HepG2 (cell line): ENCODE measurements around the gene TUBGCP4. TPM values are rescaled to one million over a fixed set of nuclear protein-coding genes. Genes with fewer than 3 reads are reported as not detected.

Experiments used
- BATF2 ChIP-seq: sonication (generic); formaldehyde crosslinking; IDR thresholded peaks from 2 replicates; pipeline ENCODE4 v1.8.0; 2022; ENCODE audit warnings: mild to moderate bottlenecking, missing genetic modification reagents, moderate library complexity
- CREB3 ChIP-seq: sonication (generic); formaldehyde crosslinking; IDR thresholded peaks from 2 replicates; pipeline ENCODE4 v1.5.0; 2020; ENCODE audit warnings: missing genetic modification reagents
- HDAC1 ChIP-seq: sonication (generic); formaldehyde crosslinking; IDR thresholded peaks from 2 replicates; pipeline ENCODE4 v1.5.1; 2020; ENCODE audit warnings: mild to moderate bottlenecking, missing genetic modification reagents
- HHEX ChIP-seq: IDR thresholded peaks from 2 replicates; pipeline ENCODE4 v1.6.1; 2016; ENCODE audit warnings: control low read depth
- HOXA7 ChIP-seq: sonication (generic); formaldehyde crosslinking; IDR thresholded peaks from 2 replicates; pipeline ENCODE4 v1.8.1; 2022; ENCODE audit warnings: mild to moderate bottlenecking, missing genetic modification reagents, moderate library complexity
- MED1 ChIP-seq: sonication (generic); formaldehyde crosslinking; IDR thresholded peaks from 2 replicates; pipeline ENCODE4 v1.4.0; 2020; ENCODE audit warnings: missing genetic modification reagents
- NFKB2 ChIP-seq: sonication (generic); formaldehyde crosslinking; IDR thresholded peaks from 2 replicates; pipeline ENCODE4 v1.4.0; 2020; ENCODE audit warnings: missing genetic modification reagents, borderline replicate concordance
- PATZ1 ChIP-seq: sonication (generic); formaldehyde crosslinking; IDR thresholded peaks from 2 replicates; pipeline ENCODE4 v1.4.0; 2020; ENCODE audit warnings: missing genetic modification reagents
- PLRG1 ChIP-seq: fragments of 450-650 bp; conservative IDR thresholded peaks from 2 replicates; pipeline ENCODE4 v1.6.1; 2016
- RFX3 ChIP-seq: IDR thresholded peaks from 2 replicates; pipeline ENCODE4 v1.6.1; 2016; ENCODE audit warnings: missing biosample characterization, missing genetic modification reagents
- SIX1 ChIP-seq: sonication (generic); formaldehyde crosslinking; IDR thresholded peaks from 2 replicates; pipeline ENCODE4 v1.4.0; 2020; ENCODE audit warnings: missing genetic modification reagents, borderline replicate concordance
- SRF ChIP-seq: IDR thresholded peaks from 2 replicates; pipeline ENCODE4 v1.6.1; 2011; ENCODE audit warnings: mild to moderate bottlenecking, low read depth, low read length, moderate library complexity
- TAF1 ChIP-seq: sonication (generic); formaldehyde crosslinking; IDR thresholded peaks from 2 replicates; pipeline ENCODE4 v1.4.0; 2020; ENCODE audit warnings: missing genetic modification reagents
- TFAP4 ChIP-seq: sonication (generic); IDR thresholded peaks from 2 replicates; pipeline ENCODE4 v1.6.1; 2016; ENCODE audit warnings: low read depth, borderline replicate concordance
- TGIF2 ChIP-seq: IDR thresholded peaks from 2 replicates; pipeline ENCODE4 v1.6.1; 2016; ENCODE audit warnings: control low read depth, missing compliant biosample characterization
- ZBTB21 ChIP-seq: sonication (generic); formaldehyde crosslinking; IDR thresholded peaks from 2 replicates; pipeline ENCODE4 v1.4.0; 2020; ENCODE audit warnings: missing genetic modification reagents
- ZNF136 ChIP-seq: sonication (generic); formaldehyde crosslinking; IDR thresholded peaks from 2 replicates; pipeline ENCODE4 v1.8.1; 2022; ENCODE audit warnings: low read depth, mild to moderate bottlenecking, moderate library complexity, missing genetic modification reagents
- ZNF205 ChIP-seq: IDR thresholded peaks from 2 replicates; pipeline ENCODE4 v1.6.1; 2018; ENCODE audit warnings: missing biosample characterization, missing genetic modification reagents
- ZNF24 ChIP-seq: fragments of 450-650 bp; IDR thresholded peaks from 2 replicates; pipeline ENCODE4 v1.6.1; 2017; ENCODE audit warnings: antibody characterized with exemption, mild to moderate bottlenecking
- ZNF550 ChIP-seq: sonication (generic); formaldehyde crosslinking; IDR thresholded peaks from 2 replicates; pipeline ENCODE4 v1.4.0; 2020; ENCODE audit warnings: mild to moderate bottlenecking, missing genetic modification reagents, borderline replicate concordance
- ZNF598 ChIP-seq: sonication (generic); formaldehyde crosslinking; IDR thresholded peaks from 2 replicates; pipeline ENCODE4 v1.5.1; 2020; ENCODE audit warnings: mild to moderate bottlenecking, missing genetic modification reagents, borderline replicate concordance
- ZNF674 ChIP-seq: sonication (generic); formaldehyde crosslinking; IDR thresholded peaks from 2 replicates; pipeline ENCODE4 v1.5.0; 2020; ENCODE audit warnings: low read depth, mild to moderate bottlenecking, missing genetic modification reagents
- ZNF780A ChIP-seq: sonication (generic); formaldehyde crosslinking; IDR thresholded peaks from 2 replicates; pipeline ENCODE4 v1.8.0; 2022; ENCODE audit warnings: mild to moderate bottlenecking, missing genetic modification reagents, moderate library complexity
- ZSCAN9 ChIP-seq: IDR thresholded peaks from 2 replicates; pipeline ENCODE4 v1.6.1; 2016; ENCODE audit warnings: borderline replicate concordance
- polyA plus RNA-seq, 8 experiments: library from polyadenylated mRNA; depleted of rRNA in 3 of 8; stranded (reverse) in 7 of 8; unstranded in 1 of 8; fragments of >200 nt; fragmentation: Illumina TruSeq in 4 of 8; extraction: Trizol in 4 of 8; gene quantifications; 2 replicates each; pipeline versions ENCODE4 v1.2.1 to v1.2.3, GENCODE V29; 2011 to 2016; ENCODE audit warnings: low read depth in 4 of 8, missing spikeins in 1 of 8, mixed read lengths in 1 of 8; ENCODE audit not compliant: insufficient read depth in 1 of 8
- total RNA-seq, 5 experiments: library from RNA; depleted of rRNA; stranded (reverse); fragments of >200 nt; fragmentation: Illumina TruSeq; extraction: Trizol; gene quantifications; 2 replicates each; pipeline ENCODE4 v1.2.3, GENCODE V29; 2016; ENCODE audit warnings: low read depth in 1 of 5

The TUBGCP4 gene
- total and polyA plus RNA-seq, 2 of the 13 experiments (the other 11 are each of a cell fraction or from before 2014, with no cell fraction given): 15.0 to 20.5 TPM

GRCh38 chr15:43370975-43371974, at the start of gene TUBGCP4, which contains the start of gene ZSCAN29 (continued):
- TF ChIP-seq CREB3 (CRISPR knock-in tag) (no peak), ZNF780A (CRISPR knock-in tag) (no peak), ZNF24 (no peak), ZNF674 (CRISPR knock-in tag) (0 out of 2 replicates have a peak, but pooled peaks have one; percentile 67), HDAC1 (CRISPR knock-in tag) (peak; percentile 95), ZNF598 (peak; percentile 75; the same call in 1 of the 2 replicates), PLRG1 (no peak), TGIF2 (CRISPR knock-in tag) (no peak; the same call in 1 of the 2 replicates), TFAP4 (peak; percentile 73; the same call in 1 of the 2 replicates), SRF (no peak), MED1 (CRISPR knock-in tag) (peak; percentile 54; the same call in 1 of the 2 replicates), BATF2 (CRISPR knock-in tag) (0 out of 2 replicates have a peak, but pooled peaks have one; percentile 38), ZNF550 (CRISPR knock-in tag) (no peak; the same call in 1 of the 2 replicates), NFKB2 (CRISPR knock-in tag) (peak; percentile 66; the same call in 1 of the 2 replicates), TAF1 (CRISPR knock-in tag) (peak; percentile 81; the same call in 1 of the 2 replicates), HOXA7 (CRISPR knock-in tag) (no peak), PATZ1 (CRISPR knock-in tag) (peak; percentile 48), SIX1 (CRISPR knock-in tag) (no peak), ZBTB21 (CRISPR knock-in tag) (no peak), ZSCAN9 (CRISPR knock-in tag) (no peak; the same call in 1 of the 2 replicates), RFX3 (no peak), ZNF136 (CRISPR knock-in tag) (0 out of 2 replicates have a peak, but pooled peaks have one; percentile 76), ZNF205 (CRISPR knock-in tag) (no peak), HHEX (CRISPR knock-in tag) (no peak)
